KOPT-K1 (cell line): Measurements from ENCODE around the gene TIMM10.

ENCODE experiments used
- H3K27ac ChIP-seq: fragments of 200-600 bp; sonication (generic); 2 replicates; pipeline ENCODE4 v1.5.1; 2016; ENCODE audit warnings: antibody characterized with exemption, mild to moderate bottlenecking, low read depth, low read length; ENCODE audit not compliant: poor library complexity, severe bottlenecking
- H3K36me3 ChIP-seq: fragments of 200-600 bp; sonication (generic); 2 replicates; pipeline ENCODE4 v1.5.1; 2017; ENCODE audit warnings: antibody characterized with exemption, mild to moderate bottlenecking, low read length, moderate library complexity; ENCODE audit not compliant: insufficient read depth
- H3K9me3 ChIP-seq: fragments of 200-600 bp; sonication (generic); 2 replicates; pipeline ENCODE4 v1.5.1; 2017; ENCODE audit warnings: antibody characterized with exemption, low read length, mild to moderate bottlenecking; ENCODE audit not compliant: insufficient read depth, poor library complexity, severe bottlenecking

TIMM10 gene

GRCh38 chr11:57530596-57531507 lies at the start of gene TIMM10:
Gene TIMM10 (minus strand): TSS chr11:57530754. CDS start chr11:57530189, 565 bp downstream.
- H3K9me3 ChIP-seq, result no peaks in the 10 kb centered on the region
- peaks cover 24% of the 10 kb centered on the region for H3K36me3 ChIP-seq
- H3K27ac ChIP-seq, result peak within 1 kb of the TSS; percentile 79

DNA sequence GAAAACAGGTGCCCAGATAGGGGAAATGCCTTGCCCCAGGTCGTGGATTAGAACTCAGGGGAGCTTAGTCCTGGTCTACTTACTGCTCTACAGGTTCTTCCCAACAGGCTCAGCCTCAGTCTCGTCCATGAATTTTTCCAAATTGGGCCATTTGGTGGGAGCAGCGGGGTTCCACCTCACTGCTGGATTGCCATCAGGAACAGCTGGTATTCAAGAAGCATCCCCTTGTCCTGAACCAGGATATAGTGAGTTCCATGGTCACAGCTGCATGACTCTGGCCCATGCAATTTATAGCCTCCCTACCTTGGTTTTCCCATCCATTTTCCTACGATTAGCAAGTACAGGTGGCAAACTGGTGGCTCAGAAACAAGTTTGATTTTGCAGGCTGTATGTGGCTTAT lies 43.5 kb upstream of the TIMM10 start:
- no peaks in the 10 kb centered on the region for H3K36me3 ChIP-seq
- no peak overlapping the region for H3K27ac ChIP-seq
- H3K9me3 ChIP-seq, result no peaks in the 10 kb centered on the region

DNA sequence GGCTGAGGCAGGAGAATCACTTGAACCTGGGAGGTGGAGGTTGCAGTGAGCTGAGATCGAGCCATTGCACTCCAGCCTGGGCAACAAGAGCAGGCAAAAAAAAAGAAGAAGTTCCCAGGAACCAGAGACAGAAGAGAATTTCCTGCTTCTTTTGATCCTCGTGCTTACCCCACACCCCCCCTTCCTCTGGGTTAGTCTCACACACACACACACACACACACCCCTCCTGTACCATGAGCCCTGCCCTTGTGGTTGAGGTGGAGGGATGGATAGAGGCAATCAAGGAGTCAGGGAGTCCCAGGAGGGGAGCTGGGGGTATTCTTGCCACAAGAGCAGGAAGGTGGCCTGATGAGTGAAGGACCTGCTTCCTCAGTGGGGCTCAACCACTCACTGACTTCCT lies 41.1 kb upstream of the TIMM10 start:
- H3K27ac ChIP-seq, result peak overlapping the region; percentile 48

DNA sequence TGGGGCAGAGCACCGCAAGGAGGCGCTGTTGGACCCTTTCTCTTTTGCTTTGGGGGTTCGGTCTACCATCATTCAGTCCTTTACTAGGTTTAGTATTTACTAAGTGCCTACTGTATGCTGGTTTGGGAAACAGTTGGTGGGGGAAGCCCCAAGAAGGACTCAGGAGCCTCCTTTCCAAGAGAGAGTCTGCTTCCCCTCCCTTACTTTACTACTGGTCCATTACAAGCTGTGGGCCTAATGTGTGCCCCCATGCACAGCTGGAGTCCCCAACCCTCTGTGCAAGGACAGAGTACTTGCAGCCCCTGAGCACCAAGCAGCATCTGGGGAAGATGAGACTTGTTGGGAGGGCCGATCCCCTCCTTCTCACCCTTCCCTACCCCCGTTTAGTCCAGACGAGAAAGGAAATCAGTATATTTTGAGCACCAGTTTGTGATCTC lies 37.8 kb upstream of the TIMM10 start:
- H3K9me3 ChIP-seq, result no peaks in the 10 kb centered on the region
- H3K36me3 ChIP-seq, result peaks cover 11% of the 10 kb centered on the region
- H3K27ac ChIP-seq, result peak overlapping the region; percentile 96

More for the DNA sequence above, 41.1 kb upstream of the TIMM10 start:
- Histone ChIP-seq H3K9me3 (no peaks in the 10 kb centered on the region), H3K36me3 (no peaks in the 10 kb centered on the region)

DNA sequence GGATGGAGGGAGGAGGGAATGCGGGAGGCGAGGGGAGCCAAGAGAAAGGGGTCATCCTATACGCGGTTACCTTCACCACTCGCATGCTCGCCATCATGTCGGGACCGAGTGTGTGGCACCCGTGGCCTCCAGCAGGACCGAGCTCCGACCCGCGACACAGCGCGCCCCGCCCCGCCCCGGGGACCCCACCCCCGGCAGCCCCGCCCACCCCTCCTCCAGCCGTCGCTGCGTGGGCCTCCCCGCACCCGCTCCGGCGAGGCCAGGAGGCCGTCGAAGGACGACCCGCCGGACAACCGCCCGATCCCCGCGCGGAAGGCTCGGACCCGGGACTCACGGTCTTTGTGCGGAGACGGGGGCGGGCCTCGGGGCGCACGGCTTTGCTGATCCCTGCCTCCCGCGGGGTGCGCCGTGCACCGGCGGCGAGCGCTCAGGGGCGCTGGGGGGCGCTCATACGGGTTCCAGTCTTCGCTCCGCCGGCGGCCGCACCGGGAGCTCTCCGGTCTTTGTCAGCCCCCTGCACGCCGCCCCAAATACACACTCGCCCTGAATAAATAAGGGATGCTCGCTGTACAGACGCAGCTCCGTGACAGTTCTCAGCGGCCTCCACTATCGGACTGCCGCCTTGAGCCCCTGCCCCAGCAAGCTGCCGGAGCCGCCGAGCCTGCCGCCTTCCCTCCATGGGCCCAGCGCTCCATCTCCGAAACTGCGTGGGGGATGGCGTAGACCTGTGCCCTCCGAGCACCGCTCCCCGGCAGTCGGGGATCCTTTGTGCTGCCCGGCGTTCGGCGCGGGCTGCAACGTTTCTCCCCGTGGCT lies 37.2 kb upstream of the TIMM10 start, which contains the start of gene UBE2L6:
Gene UBE2L6, minus strand, starts transcription at position 158 of the 815 bp plus-strand sequence. Its CDS starts 61 bp downstream, at position 97.
- Histone ChIP-seq H3K36me3 (peaks cover 13% of the 10 kb centered on the region), H3K9me3 (no peaks in the 10 kb centered on the region), H3K27ac (peak within 1 kb of the TSS; percentile 96)

DNA sequence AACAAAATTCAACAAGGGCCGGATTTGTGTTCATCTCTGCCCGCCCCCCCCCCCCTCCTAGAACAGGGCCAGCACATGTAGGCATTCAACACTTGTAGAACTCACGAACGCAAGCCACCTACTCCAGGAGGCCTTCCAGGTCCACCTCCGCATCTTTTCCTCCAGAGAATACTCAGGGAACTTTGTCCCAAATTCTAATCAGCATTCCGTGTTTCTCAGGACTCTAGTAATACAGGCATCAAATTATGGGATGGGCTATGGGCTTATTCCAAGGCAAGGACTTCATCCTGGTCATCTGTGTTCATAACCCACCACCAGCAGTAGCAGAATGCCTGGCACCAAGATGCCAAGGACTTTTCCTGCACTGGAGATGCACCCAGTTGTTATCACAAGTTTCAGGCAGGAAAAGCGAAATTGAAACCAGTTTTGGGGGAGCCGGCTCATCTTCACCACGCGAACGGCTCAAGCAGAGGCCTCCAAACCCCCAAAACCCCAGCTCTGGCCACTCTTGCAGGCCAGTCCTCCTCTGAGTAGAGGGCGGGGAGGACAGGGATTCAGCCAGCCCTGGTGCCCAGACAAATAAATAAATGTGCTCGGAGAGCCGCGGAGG lies 36.5 kb upstream of the TIMM10 start:
- peaks cover 20% of the 10 kb centered on the region for H3K36me3 ChIP-seq
- H3K9me3 ChIP-seq, result no peaks in the 10 kb centered on the region
- H3K27ac ChIP-seq, result peak overlapping the region; percentile 96

DNA sequence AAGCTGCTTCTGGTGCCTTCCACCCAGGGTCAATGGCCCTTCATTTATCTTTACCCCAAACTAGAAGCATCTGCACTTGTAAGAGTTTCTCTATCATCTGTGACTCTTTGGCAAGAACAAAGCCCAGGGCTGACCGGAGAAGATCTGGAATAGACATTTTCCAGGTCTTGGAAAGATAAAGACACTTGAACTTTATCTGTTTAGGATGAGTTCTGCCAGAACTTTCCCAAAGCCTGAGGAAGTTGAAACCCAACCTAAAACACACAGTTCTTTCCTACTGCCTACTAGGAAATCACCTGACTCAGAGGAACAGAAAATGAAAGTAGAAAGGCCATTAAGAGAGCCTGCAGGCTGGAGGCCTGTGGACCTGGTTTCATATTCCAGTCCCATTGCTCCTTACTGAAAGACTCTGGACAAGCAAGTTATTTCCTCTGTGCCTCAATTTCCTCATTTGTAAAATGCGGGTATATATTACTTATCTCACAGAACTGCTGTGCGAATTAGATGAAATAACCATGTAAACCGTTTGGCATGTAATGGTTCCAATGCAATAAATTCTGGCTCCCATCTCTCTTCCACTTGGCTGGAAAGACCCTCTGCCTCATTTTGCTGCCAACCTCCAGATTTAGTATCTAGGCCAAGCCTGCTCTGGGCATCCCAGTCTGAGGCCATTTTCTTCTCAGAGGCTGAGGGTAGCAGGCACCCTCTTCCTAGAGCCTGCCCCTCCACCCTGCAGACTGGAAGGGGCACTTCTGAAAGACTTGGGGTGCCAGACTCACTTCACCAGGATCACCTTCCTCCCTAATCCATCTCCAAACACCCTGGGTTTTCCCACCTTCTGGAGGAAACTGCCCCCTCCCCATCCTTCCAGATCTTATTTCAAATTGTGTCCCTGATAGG lies 35.7 kb upstream of the TIMM10 start:
- Histone ChIP-seq H3K27ac (peak overlapping the region; percentile 96), H3K9me3 (no peaks in the 10 kb centered on the region), H3K36me3 (peaks cover 27% of the 10 kb centered on the region)

DNA sequence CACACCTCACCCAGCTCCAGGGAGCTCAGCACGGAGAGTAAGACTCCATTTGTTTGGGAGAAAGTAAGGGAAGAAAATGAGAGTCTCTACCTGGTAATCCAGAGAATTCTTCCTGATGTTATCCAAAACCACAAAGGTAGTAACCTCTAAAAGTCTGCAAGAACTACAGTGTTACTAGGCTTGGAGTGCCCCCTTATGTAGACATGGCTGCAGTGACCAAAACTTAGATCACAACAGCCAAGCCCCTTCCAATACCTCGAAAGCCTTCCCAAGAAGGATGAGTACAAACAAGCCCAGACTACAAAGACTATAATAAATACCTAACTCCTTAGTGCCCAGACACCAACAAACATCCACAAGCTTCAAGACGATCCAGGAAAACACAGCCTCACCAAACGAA lies 32.0 kb upstream of the TIMM10 start:
- Histone ChIP-seq H3K27ac (no peak overlapping the region), H3K9me3 (no peaks in the 10 kb centered on the region), H3K36me3 (peaks cover 61% of the 10 kb centered on the region)

DNA sequence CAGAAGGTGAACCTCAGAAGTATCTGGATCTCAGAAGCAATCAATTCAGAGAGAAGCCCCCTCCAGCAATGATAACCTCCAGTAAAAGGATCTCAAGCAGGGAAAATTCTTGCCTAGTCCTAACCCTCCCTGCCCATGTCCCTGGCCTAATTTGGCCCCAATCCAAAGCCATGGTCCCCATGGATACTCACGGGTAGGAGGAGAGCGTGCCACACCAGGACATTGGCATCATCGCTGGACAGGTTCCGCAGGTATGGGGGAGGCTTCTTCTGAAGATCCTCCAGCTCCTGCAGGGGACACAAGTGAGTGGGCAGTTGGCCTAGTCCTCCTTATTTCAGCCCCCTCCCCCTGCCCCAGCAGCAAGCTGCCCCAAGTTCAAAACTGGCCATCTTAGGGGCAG lies 29.6 kb upstream of the TIMM10 start:
- Histone ChIP-seq H3K27ac (no peak overlapping the region), H3K9me3 (no peaks in the 10 kb centered on the region), H3K36me3 (peaks cover 86% of the 10 kb centered on the region)

- no peaks in the 10 kb centered on the region for H3K9me3 ChIP-seq
- no peak overlapping the region for H3K27ac ChIP-seq
- H3K36me3 ChIP-seq, result peaks cover 98% of the 10 kb centered on the region
Measured at GRCh38 chr11:57556041-57556440, 25.5 kb upstream of the TIMM10 start.

GRCh38 chr11:57555393-57555792 lies 24.8 kb upstream of the TIMM10 start:
- no peak overlapping the region for H3K27ac ChIP-seq
- peaks cover 100% of the 10 kb centered on the region for H3K36me3 ChIP-seq

GRCh38 chr11:57552479-57552878 lies 21.9 kb upstream of the TIMM10 start:
- H3K9me3 ChIP-seq, result no peaks in the 10 kb centered on the region
- no peak overlapping the region for H3K27ac ChIP-seq
- peaks cover 95% of the 10 kb centered on the region for H3K36me3 ChIP-seq

More at GRCh38 chr11:57555393-57555792, 24.8 kb upstream of the TIMM10 start:
- no peaks in the 10 kb centered on the region for H3K9me3 ChIP-seq

- H3K36me3 ChIP-seq, result peaks cover 95% of the 10 kb centered on the region
- no peak overlapping the region for H3K27ac ChIP-seq
- no peaks in the 10 kb centered on the region for H3K9me3 ChIP-seq
Measured at GRCh38 chr11:57551941-57552340, 21.4 kb upstream of the TIMM10 start.

DNA sequence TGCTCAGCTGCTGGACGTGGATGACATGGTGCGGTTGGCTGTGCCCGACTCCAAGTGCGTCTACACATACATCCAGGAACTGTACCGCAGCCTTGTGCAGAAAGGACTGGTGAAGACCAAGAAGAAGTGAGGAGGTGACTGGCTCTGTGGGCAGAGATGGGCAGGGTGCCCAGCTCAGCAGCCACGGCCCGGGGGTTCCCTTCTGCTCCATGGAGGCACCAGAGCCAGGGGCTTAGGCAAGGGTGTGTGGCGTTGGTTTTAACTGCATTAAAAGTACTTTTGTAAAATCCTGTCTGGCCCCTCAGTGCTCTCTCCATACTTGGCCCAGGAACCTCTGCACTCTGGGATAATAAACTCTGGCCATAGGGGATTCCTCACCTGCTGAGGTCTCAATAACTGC lies 19.4 kb upstream of the TIMM10 start:
- no peaks in the 10 kb centered on the region for H3K9me3 ChIP-seq
- no peak overlapping the region for H3K27ac ChIP-seq
- peaks cover 85% of the 10 kb centered on the region for H3K36me3 ChIP-seq
